A673 (cell line): Measurements from ENCODE around the gene HMGB3.

Experiments
- EZH2 ChIP-seq: fragments of 200-600 bp; sonication (generic); IDR thresholded peaks from 2 replicates; pipeline ENCODE4 v1.6.1; 2017; ENCODE audit warnings: borderline replicate concordance, low read depth, mild to moderate bottlenecking, mixed read lengths, antibody characterized with exemption, low read length; ENCODE audit not compliant: poor library complexity, severe bottlenecking
- TF ChIP-seq, protein P1 (sequence below): fragments of 300-800, 200-600 bp; sonication (generic); conservative IDR thresholded peaks from 2 replicates; pipeline ENCODE4 v1.5.1; 2017; ENCODE audit warnings: low read depth, mild to moderate bottlenecking, antibody characterized with exemption, low read length, moderate library complexity, mixed read lengths

DNA sequence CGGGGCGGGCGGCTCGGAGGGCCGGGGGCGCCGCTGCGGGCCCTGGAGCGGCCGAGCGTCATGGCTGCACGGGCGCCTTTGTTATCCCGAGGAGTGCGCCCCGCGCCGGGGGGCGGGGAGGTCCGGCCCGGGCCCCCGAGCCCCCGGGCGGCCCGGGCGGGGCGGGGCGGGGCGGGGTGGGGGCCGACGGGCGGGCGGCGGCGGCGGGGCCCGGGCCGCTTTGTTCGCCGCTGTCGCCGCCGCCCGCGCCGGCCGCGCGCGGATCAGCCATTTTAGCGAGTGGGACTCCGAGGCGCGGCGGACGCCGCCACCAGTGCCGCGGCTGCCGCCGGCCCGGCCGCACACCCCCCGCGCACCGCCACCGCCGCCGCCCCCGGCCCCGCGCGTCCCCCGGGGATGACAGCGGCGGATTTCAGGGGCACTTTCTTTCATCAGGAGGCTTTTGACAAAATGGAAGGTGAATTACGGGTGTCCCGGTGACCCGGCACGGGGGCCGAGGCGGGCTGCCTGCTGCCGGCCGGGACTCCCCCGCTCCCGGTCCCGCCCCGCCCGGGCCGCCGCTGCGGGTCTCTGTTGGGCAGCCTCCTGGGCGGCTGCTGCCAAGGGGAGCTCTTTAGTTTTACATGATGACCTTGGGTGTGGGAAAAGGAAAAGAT is 1.2 kb downstream of the HMGB3 start:
- TF ChIP-seq, protein P1, sequence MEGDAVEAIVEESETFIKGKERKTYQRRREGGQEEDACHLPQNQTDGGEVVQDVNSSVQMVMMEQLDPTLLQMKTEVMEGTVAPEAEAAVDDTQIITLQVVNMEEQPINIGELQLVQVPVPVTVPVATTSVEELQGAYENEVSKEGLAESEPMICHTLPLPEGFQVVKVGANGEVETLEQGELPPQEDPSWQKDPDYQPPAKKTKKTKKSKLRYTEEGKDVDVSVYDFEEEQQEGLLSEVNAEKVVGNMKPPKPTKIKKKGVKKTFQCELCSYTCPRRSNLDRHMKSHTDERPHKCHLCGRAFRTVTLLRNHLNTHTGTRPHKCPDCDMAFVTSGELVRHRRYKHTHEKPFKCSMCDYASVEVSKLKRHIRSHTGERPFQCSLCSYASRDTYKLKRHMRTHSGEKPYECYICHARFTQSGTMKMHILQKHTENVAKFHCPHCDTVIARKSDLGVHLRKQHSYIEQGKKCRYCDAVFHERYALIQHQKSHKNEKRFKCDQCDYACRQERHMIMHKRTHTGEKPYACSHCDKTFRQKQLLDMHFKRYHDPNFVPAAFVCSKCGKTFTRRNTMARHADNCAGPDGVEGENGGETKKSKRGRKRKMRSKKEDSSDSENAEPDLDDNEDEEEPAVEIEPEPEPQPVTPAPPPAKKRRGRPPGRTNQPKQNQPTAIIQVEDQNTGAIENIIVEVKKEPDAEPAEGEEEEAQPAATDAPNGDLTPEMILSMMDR, result no peak
- no peak for TF ChIP-seq EZH2
